Measurements from ENCODE around the gene NUP205.
"Not testable (repeated sequence)": the region's sequence is repeated elsewhere in the genome, so short reads cannot be mapped to it uniquely, and the experiment has no call there.

The NUP205 gene

GRCh38 chr7:135620980-135621850, 63.5 kb downstream of the NUP205 start:
- DNase-seq (ENCODE audit: low spot score): peak; percentile 40
- no peak for FAIRE-seq

- DNase-seq (ENCODE audit: low spot score) (no peak), FAIRE-seq (no peak)
Observed at GRCh38 chr7:135634191-135634878, 76.6 kb downstream of the NUP205 start.

GRCh38 chr7:135639690-135640089, 82.0 kb downstream of the NUP205 start:
- not testable (repeated sequence) for DNase-seq (ENCODE audit: low spot score); FAIRE-seq

- no peak for FAIRE-seq
Observed at GRCh38 chr7:135644154-135644553, 86.4 kb downstream of the NUP205 start.

GRCh38 chr7:135644729-135645128, 87.0 kb downstream of the NUP205 start:
- FAIRE-seq: no peak

More at GRCh38 chr7:135644154-135644553, 86.4 kb downstream of the NUP205 start:
- DNase-seq (ENCODE audit: low spot score): no peak

GRCh38 chr7:135645296-135645904, 87.7 kb downstream of the NUP205 start:
- DNase-seq (ENCODE audit: low spot score) (peak; percentile 12), FAIRE-seq (no peak)

More at GRCh38 chr7:135644729-135645128, 87.0 kb downstream of the NUP205 start:
- DNase-seq (ENCODE audit: low spot score): no peak

- FAIRE-seq: no peak
- DNase-seq (ENCODE audit: low spot score): no peak
Observed at GRCh38 chr7:135647755-135648154, 90.0 kb downstream of the NUP205 start.

- no peak for DNase-seq (ENCODE audit: low spot score)
- FAIRE-seq: no peak
Observed at GRCh38 chr7:135648235-135648634, 90.5 kb downstream of the NUP205 start.

GRCh38 chr7:135650831-135651573, 93.3 kb downstream of the NUP205 start:
- no peak for DNase-seq (ENCODE audit: low spot score)
- FAIRE-seq: no peak

- DNase-seq (ENCODE audit: low spot score) (no peak), FAIRE-seq (no peak)
Observed at GRCh38 chr7:135653340-135654080, 95.8 kb downstream of the NUP205 start.

- FAIRE-seq: no peak
Observed at GRCh38 chr7:135658564-135658963, 100.8 kb downstream of the NUP205 start.

GRCh38 chr7:135659159-135659846, 101.6 kb downstream of the NUP205 start:
- DNase-seq (ENCODE audit: low spot score) (no peak), FAIRE-seq (no peak)

More at GRCh38 chr7:135658564-135658963, 100.8 kb downstream of the NUP205 start:
- DNase-seq (ENCODE audit: low spot score): no peak

- FAIRE-seq (no peak), DNase-seq (ENCODE audit: low spot score) (no peak)
Observed at GRCh38 chr7:135661311-135662122, 103.8 kb downstream of the NUP205 start.

- DNase-seq (ENCODE audit: low spot score) (no peak), FAIRE-seq (no peak)
Observed at GRCh38 chr7:135662123-135662372, 104.3 kb downstream of the NUP205 start.

- peak; percentile 91 for DNase-seq (ENCODE audit: low spot score)
- no peak for FAIRE-seq
Observed at GRCh38 chr7:135662373-135663114, 104.8 kb downstream of the NUP205 start, which contains the start of gene STMP1. Gene STMP1, plus strand, starts transcription at chr7:135662514.

GRCh38 chr7:135664046-135664589, 106.4 kb downstream of the NUP205 start:
- no peak for DNase-seq (ENCODE audit: low spot score)
- no peak for FAIRE-seq

GRCh38 chr7:135665042-135665441, 107.3 kb downstream of the NUP205 start:
- DNase-seq (ENCODE audit: low spot score) (no peak), FAIRE-seq (no peak)

- FAIRE-seq: no peak
- no peak for DNase-seq (ENCODE audit: low spot score)
Observed at GRCh38 chr7:135666156-135666555, 108.4 kb downstream of the NUP205 start.

All from urothelium cell line (cell line).